Neuronal stem cell (in vitro differentiated cells): ENCODE results near the gene ZBTB20.

Experiments used
- DNase-seq: peaks from one replicate; pipeline ENCODE4 v3.0.0-alpha.2; 2013; ENCODE audit warnings: low spot score
- H2AFZ ChIP-seq: one replicate; pipeline ENCODE4 v1.6.1; 2013; ENCODE audit warnings: mild to moderate bottlenecking, low read length, inconsistent platforms
- H2AK5ac ChIP-seq: 2 replicates; pipeline ENCODE4 v1.6.1; 2013; ENCODE audit warnings: low read depth, mild to moderate bottlenecking, inconsistent platforms, low read length, moderate library complexity, mixed read lengths
- H2BK120ac ChIP-seq: 2 replicates; pipeline ENCODE4 v1.6.1; 2013; ENCODE audit warnings: low read depth, mild to moderate bottlenecking, inconsistent platforms, low read length, moderate library complexity, mixed read lengths
- H2BK12ac ChIP-seq: one replicate; pipeline ENCODE4 v1.6.1; 2013; ENCODE audit warnings: low read length, inconsistent platforms
- H2BK15ac ChIP-seq: 2 replicates; pipeline ENCODE4 v1.6.1; 2013; ENCODE audit warnings: mild to moderate bottlenecking, low read length, inconsistent platforms, mixed read lengths
- H2BK5ac ChIP-seq: one replicate; pipeline ENCODE4 v1.6.1; 2013; ENCODE audit warnings: inconsistent platforms, mild to moderate bottlenecking, low read length, moderate library complexity
- H3K14ac ChIP-seq: one replicate; pipeline ENCODE4 v1.6.1; 2013; ENCODE audit warnings: low read length, inconsistent platforms
- H3K18ac ChIP-seq: 2 replicates; pipeline ENCODE4 v1.6.1; 2013; ENCODE audit warnings: low read length, inconsistent platforms
- H3K23ac ChIP-seq: 2 replicates; pipeline ENCODE4 v1.6.1; 2013; ENCODE audit warnings: low read depth, mild to moderate bottlenecking, mixed read lengths, low read length, inconsistent platforms; ENCODE audit not compliant: poor library complexity
- H3K27ac ChIP-seq: replicated peaks from 3 replicates; pipeline ENCODE4 v1.5.1; 2013; ENCODE audit warnings: low read length, inconsistent platforms
- H3K27me3 ChIP-seq, 3 experiments: 2 replicates each; pipeline ENCODE4 v1.6.1; 2013; ENCODE audit warnings: low read length in 3 of 3, mild to moderate bottlenecking in 2 of 3, inconsistent platforms in 1 of 3, low read depth in 1 of 3, mixed read lengths in 1 of 3, moderate library complexity in 1 of 3; ENCODE audit not compliant: control insufficient read depth in 3 of 3, insufficient read depth in 3 of 3
- H3K36me3 ChIP-seq, 2 donors: replicated peaks in 1 of 2; 2 replicates each; pipeline ENCODE4 v1.6.1; 2013; ENCODE audit warnings: low read length in 2 of 2; ENCODE audit not compliant: control insufficient read depth in 2 of 2, insufficient read depth in 2 of 2
- H3K4ac ChIP-seq: 2 replicates; pipeline ENCODE4 v1.6.1; 2013; ENCODE audit warnings: inconsistent platforms, mild to moderate bottlenecking, low read length, moderate library complexity
- H3K4me1 ChIP-seq, 2 donors: 1 replicate in 1 of 2; 2 replicates in 1 of 2; pipeline ENCODE4 v1.6.1; 2013; ENCODE audit warnings: low read length in 2 of 2, low read depth in 1 of 2; ENCODE audit not compliant: control insufficient read depth in 2 of 2, insufficient read depth in 1 of 2
- H3K4me2 ChIP-seq: one replicate; pipeline ENCODE4 v1.6.1; 2013; ENCODE audit warnings: mild to moderate bottlenecking, low read length, inconsistent platforms; ENCODE audit not compliant: insufficient read depth, poor library complexity, severe bottlenecking
- H3K4me3 ChIP-seq, 2 donors: 2 replicates each; pipeline ENCODE4 v1.5.1; 2013; ENCODE audit warnings: low read length in 2 of 2, mild to moderate bottlenecking in 2 of 2, inconsistent platforms in 1 of 2, moderate library complexity in 1 of 2
- H3K79me1 ChIP-seq: one replicate; pipeline ENCODE4 v1.6.1; 2013; ENCODE audit warnings: low read depth, mild to moderate bottlenecking, inconsistent platforms, low read length, moderate library complexity
- H3K9ac ChIP-seq: one replicate; pipeline ENCODE4 v1.6.1; 2013; ENCODE audit warnings: mild to moderate bottlenecking, low read depth, low read length, inconsistent platforms; ENCODE audit not compliant: poor library complexity
- H3K9me3 ChIP-seq, 2 donors: replicated peaks in 1 of 2; 2 replicates each; pipeline versions ENCODE3 to v1.6.1; 2013; ENCODE audit warnings: low read length in 2 of 2, mild to moderate bottlenecking in 2 of 2, inconsistent platforms in 1 of 2, low read depth in 1 of 2, mixed read lengths in 1 of 2, moderate library complexity in 1 of 2; ENCODE audit not compliant: control insufficient read depth in 2 of 2, insufficient read depth in 1 of 2
- H4K8ac ChIP-seq: one replicate; pipeline ENCODE4 v1.6.1; 2013; ENCODE audit warnings: low read depth, mild to moderate bottlenecking, inconsistent platforms, low read length, moderate library complexity
- H4K91ac ChIP-seq: one replicate; pipeline ENCODE4 v1.6.1; 2013; ENCODE audit warnings: low read length, low read depth, mild to moderate bottlenecking, inconsistent platforms; ENCODE audit not compliant: poor library complexity
- WGBS, 2 donors: extraction: QIAGEN DNeasy Blood & Tissue Kit; methylation state at CpG; one replicate each; pipeline ENCODE4 v1.1.7; 2013; ENCODE audit warnings: missing lambda C conversion rate in 2 of 2, mixed read lengths in 1 of 2; ENCODE audit not compliant: insufficient read length in 2 of 2, insufficient replicate concordance in 1 of 2; ENCODE audit errors: extremely low coverage in 2 of 2; 5-methylcytosine and 5-hydroxymethylcytosine counted together

The ZBTB20 gene

DNA sequence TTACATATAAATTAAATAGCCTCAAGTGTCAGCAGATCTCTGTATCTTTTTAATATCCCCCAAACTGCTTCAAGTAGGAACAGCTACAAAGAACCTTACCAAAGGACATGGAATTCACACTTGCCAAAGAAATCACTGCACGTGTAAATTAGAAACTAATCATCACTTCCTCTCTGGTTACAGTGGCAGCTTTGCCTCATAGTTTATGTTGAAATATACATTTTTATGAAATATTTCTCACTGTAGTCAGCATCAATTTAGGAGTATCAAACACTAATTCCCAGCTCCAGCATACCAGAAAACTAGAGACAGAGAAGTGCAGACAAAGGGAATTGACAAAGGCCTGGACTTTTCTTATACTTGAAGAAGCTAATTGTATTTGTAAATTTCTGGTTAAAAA, 592.4 kb downstream of the ZBTB20 start:
- Histone ChIP-seq H3K79me1 (no peaks in the 10 kb centered on the region), H3K4me3 (no peak overlapping the region), H2BK5ac (no peak overlapping the region), H3K27me3 (no peaks in the 10 kb centered on the region), H3K27ac (no peak overlapping the region), H3K23ac (no peak overlapping the region), H2BK12ac (no peak overlapping the region), H3K4ac (no peak overlapping the region), H3K18ac (no peak overlapping the region), H4K8ac (no peak overlapping the region), H2AK5ac (no peak overlapping the region), H3K36me3 (no peaks in the 10 kb centered on the region), H2BK120ac (no peak overlapping the region), H4K91ac (no peak overlapping the region), H3K4me1 (no peaks in the 10 kb centered on the region), H3K14ac (no peak overlapping the region), H3K4me2 (no peak overlapping the region), H3K9me3 (no peaks in the 10 kb centered on the region), H2BK15ac (no peak overlapping the region), H2AFZ (no peak overlapping the region), H3K9ac (no peak overlapping the region)
- no CpG with 5 or more reads among the region's 1 CpG for WGBS, 2 donors
- no peak for DNase-seq

- H3K27me3 ChIP-seq = no peaks in the 10 kb centered on the region
- H3K4ac ChIP-seq = no peak overlapping the region
- H4K91ac ChIP-seq = no peak overlapping the region
- no peak overlapping the region for H2AFZ ChIP-seq
- H3K18ac ChIP-seq = no peak overlapping the region
- no peak overlapping the region for H2AK5ac ChIP-seq
- H3K9me3 ChIP-seq = no peaks in the 10 kb centered on the region
- H3K27ac ChIP-seq = no peak overlapping the region
- H3K4me1 ChIP-seq = no peaks in the 10 kb centered on the region
- H3K9ac ChIP-seq = no peak overlapping the region
- DNase-seq = no peak
- no peak overlapping the region for H2BK12ac ChIP-seq
- H3K36me3 ChIP-seq = no peaks in the 10 kb centered on the region
- no peak overlapping the region for H2BK5ac ChIP-seq
- H2BK15ac ChIP-seq = no peak overlapping the region
- H4K8ac ChIP-seq = no peak overlapping the region
- H3K23ac ChIP-seq = no peak overlapping the region
- H3K79me1 ChIP-seq = no peaks in the 10 kb centered on the region
- no peak overlapping the region for H2BK120ac ChIP-seq
- H3K4me3 ChIP-seq = no peak overlapping the region
- H3K4me2 ChIP-seq = no peak overlapping the region
- H3K14ac ChIP-seq = no peak overlapping the region
- no CpG with 5 or more reads among the region's 3 CpGs for WGBS, 2 donors
Measured at GRCh38 chr3:114553949-114554593, 593.0 kb downstream of the ZBTB20 start.

- no peak overlapping the region for H3K23ac ChIP-seq
- H4K91ac ChIP-seq = no peak overlapping the region
- H2BK12ac ChIP-seq = no peak overlapping the region
- H3K14ac ChIP-seq = no peak overlapping the region
- no peak overlapping the region for H3K4me2 ChIP-seq
- no peak overlapping the region for H2BK15ac ChIP-seq
- WGBS, 2 donors = no CpG with 5 or more reads among the region's 1 CpG
- no peak overlapping the region for H3K9ac ChIP-seq
- H3K4me1 ChIP-seq = no peaks in the 10 kb centered on the region
- no peak overlapping the region for H3K4ac ChIP-seq
- no peak overlapping the region for H3K18ac ChIP-seq
- H3K27me3 ChIP-seq = no peaks in the 10 kb centered on the region
- no peaks in the 10 kb centered on the region for H3K9me3 ChIP-seq
- no peak overlapping the region for H2BK5ac ChIP-seq
- H3K79me1 ChIP-seq = no peaks in the 10 kb centered on the region
- no peak overlapping the region for H2BK120ac ChIP-seq
- H4K8ac ChIP-seq = no peak overlapping the region
- no peak for DNase-seq
- no peak overlapping the region for H2AFZ ChIP-seq
- no peak overlapping the region for H3K4me3 ChIP-seq
- no peak overlapping the region for H3K27ac ChIP-seq
- H2AK5ac ChIP-seq = no peak overlapping the region
- no peaks in the 10 kb centered on the region for H3K36me3 ChIP-seq
Measured at GRCh38 chr3:114552527-114552812, 594.6 kb downstream of the ZBTB20 start.

DNA sequence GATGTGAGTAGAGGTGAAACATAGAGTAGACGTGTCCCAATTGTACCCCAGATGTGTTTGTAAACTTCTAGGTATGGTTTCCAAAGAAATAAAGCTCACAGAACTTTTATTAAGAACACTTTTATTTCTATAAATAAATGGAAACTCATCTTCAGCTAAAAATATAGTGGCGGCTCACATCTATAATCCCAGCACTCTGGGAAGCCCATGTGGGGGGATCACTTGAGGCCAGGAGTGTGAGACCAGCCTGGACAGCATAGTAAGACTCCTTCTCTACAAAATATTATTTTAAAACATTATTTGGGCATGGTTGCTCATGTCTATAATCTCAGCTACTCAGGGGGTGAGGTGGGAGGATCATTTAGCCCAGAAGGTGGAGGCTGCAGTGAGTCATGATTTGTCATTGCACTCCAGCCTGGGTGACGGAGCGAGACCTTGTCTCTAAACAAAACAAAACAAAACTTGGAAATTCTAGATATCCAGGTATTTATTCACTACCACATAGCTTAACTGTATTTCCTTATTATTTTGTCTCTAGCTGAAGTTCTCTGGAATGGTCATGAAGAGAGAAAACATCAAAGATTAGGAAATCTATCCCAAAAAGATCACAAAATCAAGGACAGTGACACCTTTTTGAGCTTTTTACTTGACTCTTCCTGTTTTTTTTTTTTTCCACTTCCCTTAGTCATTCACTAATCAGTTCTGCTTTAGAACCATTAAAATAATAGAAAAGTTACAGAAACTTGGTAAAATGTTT, 595.1 kb downstream of the ZBTB20 start:
- WGBS, 2 donors = no CpG with 5 or more reads among the region's 4 CpGs
- H3K4me3 ChIP-seq = no peak overlapping the region
- H3K9me3 ChIP-seq = no peaks in the 10 kb centered on the region
- H3K4me1 ChIP-seq = no peaks in the 10 kb centered on the region
- no peak overlapping the region for H3K4ac ChIP-seq
- H3K14ac ChIP-seq = no peak overlapping the region
- no peaks in the 10 kb centered on the region for H3K27me3 ChIP-seq
- H2AK5ac ChIP-seq = no peak overlapping the region
- no peak overlapping the region for H2BK15ac ChIP-seq
- H4K91ac ChIP-seq = no peak overlapping the region
- H4K8ac ChIP-seq = no peak overlapping the region
- no peaks in the 10 kb centered on the region for H3K36me3 ChIP-seq
- DNase-seq = no peak
- H3K79me1 ChIP-seq = no peaks in the 10 kb centered on the region
- H2BK120ac ChIP-seq = no peak overlapping the region
- no peak overlapping the region for H3K9ac ChIP-seq
- H2BK12ac ChIP-seq = no peak overlapping the region
- H2BK5ac ChIP-seq = no peak overlapping the region
- H3K27ac ChIP-seq = no peak overlapping the region
- H2AFZ ChIP-seq = no peak overlapping the region
- H3K4me2 ChIP-seq = no peak overlapping the region
- no peak overlapping the region for H3K23ac ChIP-seq
- no peak overlapping the region for H3K18ac ChIP-seq
